GM19438 (cell line): ENCODE measurements around the gene GRAMD1B.

ENCODE experiments used
- ATAC-seq: cut with Tn5 transposase; IDR thresholded peaks from one replicate; pipeline ENCODE4 v1.9.1; 2021; ENCODE audit warnings: low read depth; ENCODE audit not compliant: unreplicated experiment

Gene GRAMD1B

GRCh38 chr11:123527526-123527925 lies 97.5 kb downstream of the GRAMD1B start:
- ATAC-seq, result no peak

GRCh38 chr11:123527947-123528346 lies 97.9 kb downstream of the GRAMD1B start:
- no peak for ATAC-seq

- no peak for ATAC-seq
Observed at GRCh38 chr11:123531325-123531724, 101.3 kb downstream of the GRAMD1B start.

DNA sequence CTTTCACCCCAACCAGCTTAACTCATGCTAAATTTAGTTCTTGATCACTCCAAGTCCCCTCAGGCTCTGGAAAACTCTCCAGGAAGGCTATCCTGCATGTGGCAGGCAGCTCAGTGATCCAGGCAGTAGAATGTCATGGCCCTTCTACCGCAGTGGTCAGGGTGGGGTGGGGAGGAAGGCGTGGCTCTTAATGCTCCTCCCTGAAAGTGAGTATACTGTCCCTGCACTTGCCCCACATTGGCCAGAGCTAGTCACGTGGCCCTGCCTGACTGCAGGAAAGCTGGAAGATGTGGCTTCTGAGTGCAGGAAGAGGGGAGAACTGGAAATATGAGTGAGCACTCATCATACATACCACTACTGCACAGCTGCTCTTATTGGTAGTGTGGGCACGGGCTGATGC lies 102.1 kb downstream of the GRAMD1B start:
- no peak for ATAC-seq

GRCh38 chr11:123535401-123535800 lies 105.3 kb downstream of the GRAMD1B start:
- ATAC-seq, result no peak

DNA sequence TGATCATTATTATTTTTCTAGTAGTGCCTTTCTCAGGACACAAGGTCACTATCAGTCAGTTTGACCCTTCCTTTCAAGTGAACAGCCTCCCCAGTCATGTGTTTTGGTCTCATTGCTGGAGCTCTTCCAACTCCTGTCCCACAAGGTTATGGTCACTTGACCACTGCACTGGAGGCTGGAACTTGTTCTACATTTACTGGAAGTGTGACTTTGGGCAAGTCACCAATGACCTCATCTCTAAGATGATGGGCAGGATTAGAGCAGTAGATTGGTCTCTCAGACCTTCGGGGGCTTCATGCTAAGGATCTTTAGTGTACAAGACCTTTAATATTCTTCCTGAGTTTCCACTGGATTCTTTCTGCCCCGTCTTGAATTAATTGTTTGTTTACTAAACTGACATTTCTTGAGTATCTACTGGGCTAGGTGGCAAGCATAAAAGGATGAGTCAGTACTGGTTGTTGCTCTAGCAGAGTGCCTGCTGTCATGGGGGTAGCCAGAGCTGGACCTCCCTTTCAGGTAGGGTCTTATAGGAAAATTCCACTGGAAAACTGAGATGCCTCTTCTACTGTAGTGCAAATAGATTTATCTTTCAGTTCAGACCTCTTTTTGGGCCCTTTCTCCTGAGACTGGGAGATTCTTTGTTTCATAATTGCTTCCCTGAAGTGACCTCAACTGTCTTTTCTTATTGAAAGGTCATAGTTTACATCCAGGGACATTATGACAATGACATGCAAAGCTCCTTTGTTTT lies 106.8 kb downstream of the GRAMD1B start:
- no peak for ATAC-seq

GRCh38 chr11:123537726-123538125 lies 107.7 kb downstream of the GRAMD1B start:
- no peak for ATAC-seq

DNA sequence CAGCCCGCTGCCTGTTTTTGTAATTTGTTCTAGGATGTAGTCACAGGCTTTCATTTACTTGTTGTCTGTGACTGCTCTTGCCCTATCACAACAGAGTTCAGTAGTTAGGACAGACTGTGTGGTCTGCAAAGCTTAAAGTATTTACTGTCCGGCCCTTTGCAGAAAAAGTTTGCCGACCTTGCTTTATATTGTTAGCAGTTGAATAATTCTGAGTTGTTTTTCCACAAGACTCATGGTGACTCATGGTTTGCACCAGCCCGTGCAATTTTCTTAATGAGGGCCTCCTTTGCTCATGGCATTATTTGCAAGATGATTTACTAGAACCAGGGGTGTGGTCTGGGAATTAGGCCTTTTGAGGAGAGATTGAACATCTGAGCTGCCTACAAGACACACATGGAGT lies 113.7 kb downstream of the GRAMD1B start:
- no peak for ATAC-seq

DNA sequence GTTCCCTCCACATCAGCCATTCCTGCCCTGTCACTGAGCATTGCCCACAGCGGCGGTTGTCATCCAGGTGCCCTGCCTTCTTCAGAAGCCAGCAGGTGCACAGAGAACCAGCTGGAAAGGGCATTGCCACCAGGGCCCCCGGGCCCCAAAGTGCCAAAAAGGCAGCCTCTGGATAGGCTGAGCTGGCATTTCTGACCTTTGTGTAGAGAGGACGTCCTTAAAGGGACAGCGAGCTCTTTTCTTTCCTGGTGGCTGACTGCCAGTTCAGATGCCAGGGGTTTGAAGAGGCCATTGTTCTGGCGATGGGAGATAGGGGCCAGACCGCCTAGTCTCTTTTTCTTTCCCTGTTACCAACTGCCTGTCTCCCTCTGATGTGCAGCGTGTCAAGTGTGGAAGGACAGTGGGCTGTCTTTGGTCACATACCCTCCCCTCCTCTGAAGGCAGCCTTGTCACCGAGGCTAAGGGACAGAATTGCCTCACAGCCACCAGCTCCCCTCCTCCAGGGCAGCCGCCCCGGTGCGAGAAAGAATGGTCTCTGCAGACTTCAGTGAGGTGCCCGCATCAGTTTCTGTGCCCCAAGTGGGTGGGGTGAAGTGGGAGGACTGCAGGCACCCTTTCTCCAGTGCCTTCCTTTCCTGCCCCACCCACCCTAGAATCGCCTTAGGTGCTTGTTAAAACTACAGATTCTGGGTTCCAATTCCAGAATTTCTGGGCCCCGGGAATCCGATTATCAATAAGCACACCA lies 114.7 kb downstream of the GRAMD1B start:
- no peak for ATAC-seq

- ATAC-seq, result no peak
Observed at GRCh38 chr11:123545726-123546270, 115.7 kb downstream of the GRAMD1B start.

- no peak for ATAC-seq
Observed at GRCh38 chr11:123546515-123546914, 116.4 kb downstream of the GRAMD1B start.

- ATAC-seq, result peak; percentile 69
Observed at GRCh38 chr11:123547180-123547579, 117.1 kb downstream of the GRAMD1B start.

DNA sequence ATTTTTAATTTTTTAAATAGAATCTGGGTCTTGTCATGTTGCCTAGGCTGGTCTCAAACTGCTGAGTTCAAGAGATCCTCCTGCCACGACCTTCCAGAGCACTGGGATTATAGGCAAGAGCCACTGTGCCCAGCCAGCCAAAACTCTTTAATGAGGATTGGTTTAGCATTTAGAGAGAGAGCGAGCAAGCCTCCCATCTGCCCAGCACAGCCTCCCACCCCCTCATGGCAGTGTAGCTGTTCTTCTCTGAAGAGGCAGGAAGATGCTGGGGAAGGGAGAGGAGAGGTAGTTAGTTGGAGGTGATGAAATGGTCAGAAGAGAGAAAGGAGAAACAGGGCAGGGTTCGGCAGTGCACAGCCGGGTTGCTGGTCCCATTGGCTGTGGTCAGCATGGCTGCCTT lies 118.7 kb downstream of the GRAMD1B start:
- ATAC-seq, result no peak

- no peak for ATAC-seq
Observed at GRCh38 chr11:123549926-123550917, 120.2 kb downstream of the GRAMD1B start.

GRCh38 chr11:123551079-123551478 lies 121.0 kb downstream of the GRAMD1B start:
- no peak for ATAC-seq

- ATAC-seq, result no peak
Observed at GRCh38 chr11:123556633-123557032, 126.6 kb downstream of the GRAMD1B start.

GRCh38 chr11:123558536-123559315 lies 128.7 kb downstream of the GRAMD1B start:
- no peak for ATAC-seq

DNA sequence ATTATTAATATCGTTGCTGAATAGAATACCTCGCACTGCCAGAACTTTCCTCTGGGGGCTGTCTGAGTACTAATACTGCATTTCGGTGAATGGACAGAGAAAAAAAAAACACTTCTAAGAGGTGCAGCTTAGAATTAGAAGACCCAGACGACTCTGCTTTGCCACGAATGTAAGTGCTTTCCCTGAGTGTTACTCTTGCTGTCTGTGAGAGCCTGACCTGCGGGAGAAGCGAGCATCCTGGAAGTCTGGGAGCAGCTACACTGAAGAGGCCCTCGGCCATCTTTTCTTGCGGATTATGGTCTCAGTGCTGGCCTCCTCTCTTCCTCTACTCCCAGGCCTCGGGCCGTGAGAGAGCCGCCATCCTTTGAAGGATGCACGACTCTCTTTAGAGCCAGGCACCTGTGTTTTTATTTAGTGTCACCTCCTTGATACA lies 129.5 kb downstream of the GRAMD1B start:
- ATAC-seq, result no peak

GRCh38 chr11:123560006-123560405 lies 129.9 kb downstream of the GRAMD1B start:
- ATAC-seq, result no peak

DNA sequence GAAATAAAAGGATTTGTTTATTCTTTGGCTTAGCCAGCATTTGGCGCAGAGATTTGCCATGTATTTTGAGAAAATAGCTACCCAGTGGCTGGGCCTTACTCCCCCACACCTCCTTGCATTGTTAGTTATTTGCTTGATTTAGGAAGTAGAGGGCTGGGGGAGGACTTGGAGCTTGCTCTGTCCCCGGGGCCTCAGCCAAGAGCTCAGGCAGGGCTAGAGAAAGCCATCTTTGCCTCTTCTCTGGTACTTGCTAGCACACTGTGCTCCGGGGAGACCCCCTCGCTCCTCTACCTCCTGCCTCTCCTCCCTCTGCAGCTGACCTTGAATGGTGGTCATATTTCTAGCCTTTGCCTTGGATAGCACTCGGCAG lies 131.3 kb downstream of the GRAMD1B start:
- ATAC-seq, result no peak
